Left cardiac atrium (tissue), 4 donors: ENCODE measurements around the gene ATP5ME. TPM values are rescaled to one million over a fixed set of nuclear protein-coding genes. Genes with fewer than 3 reads are reported as not detected.
A peak's percentile ranks its signal among the peaks of the same experiment; 100 is the strongest.
"Not testable (repeated sequence)": the region's sequence is repeated elsewhere in the genome, so short reads cannot be mapped to it uniquely, and the experiment has no call there.

Source experiments
- ATAC-seq, 2 donors: fragments of 200-7000 bp; cut with Tn5 transposase; one replicate each; pipeline ENCODE4 v1.9.1; 2020; ENCODE audit warnings: mild to moderate bottlenecking in 2 of 2, moderate library complexity in 2 of 2
- DNase-seq: peaks from one replicate; pipeline ENCODE4 v3.0.0-alpha.2; 2020
- intact Hi-C, 2 donors: fragments of 100-400 bp; cut with DNase I; formaldehyde crosslinking; loops; one replicate each; pipeline versions ENCODE4 v1.14.1 to v1.15.1; 2022 to 2023
- total RNA-seq, 2 donors: library from RNA; stranded (reverse); fragmentation: NEBNext Ultra II Directional; extraction: Animal tissue kit (Norgen Biotek cat#: 25700); gene quantifications; one replicate each; pipeline ENCODE4 v1.2.1, GENCODE V29; 2021
- donor health status: DM: no; HTN: yes; CAD: no.
- donor health status: DM: no; HTN: yes; CAD: no; lungs with severe emphysema.
- donor health status: DM: yes; HTN: yes; CAD: no.
- donor health status: Dilated cardiomyopathy.

ATP5ME gene
- total RNA-seq, 2 donors from 2014 or later = 770 to 781 TPM

GRCh38 chr4:676871-677235, 2.8 kb upstream of the ATP5ME start:
- intact Hi-C loops = no loop called here

DNA sequence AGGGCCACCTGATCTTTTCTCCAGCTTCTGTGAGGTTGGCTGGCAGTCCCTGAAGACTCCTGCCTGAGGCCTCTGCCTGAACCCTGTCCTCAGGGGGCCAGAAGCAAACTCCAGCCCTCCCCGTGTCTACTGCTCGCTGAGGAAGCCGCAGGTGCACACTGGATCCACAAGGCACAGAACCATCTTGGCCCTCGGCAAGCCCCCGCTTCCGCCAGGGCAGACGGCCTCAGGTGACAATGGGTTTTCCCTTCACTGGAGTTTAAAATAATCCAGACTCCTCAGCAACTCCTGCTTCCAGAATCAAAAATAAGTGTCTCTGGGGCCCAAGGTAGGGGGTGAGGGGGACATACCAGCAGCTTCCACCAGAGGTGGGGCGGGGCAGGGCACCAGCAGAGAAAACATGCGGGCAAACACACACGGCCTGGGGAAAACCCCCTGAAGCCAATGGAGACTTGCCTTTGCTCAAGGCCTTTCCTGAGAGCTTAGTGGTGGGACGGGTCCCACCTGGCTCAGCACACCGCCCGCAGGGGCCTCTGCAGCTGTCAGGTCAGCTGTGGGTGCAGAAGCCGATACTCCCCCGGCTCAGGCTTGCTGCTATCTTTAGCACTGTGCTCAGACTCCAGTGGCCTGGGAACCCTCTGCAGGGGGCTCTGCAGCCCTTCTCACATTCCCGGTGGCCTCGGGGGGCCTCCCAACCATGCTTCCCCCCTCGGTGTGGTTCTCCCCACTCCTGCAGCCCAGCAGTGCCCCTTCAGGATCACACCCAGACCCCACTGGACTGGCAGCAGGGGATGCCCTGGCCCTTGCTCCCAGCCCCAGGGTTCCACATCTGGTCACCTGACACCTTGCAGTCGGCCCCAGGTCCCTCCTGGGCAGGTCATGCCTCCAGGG, 2.1 kb upstream of the ATP5ME start:
- ATAC-seq = no peak
- intact Hi-C loops = no loop called here
- peak; percentile 16 for DNase-seq

More at GRCh38 chr4:676871-677235, 2.8 kb upstream of the ATP5ME start:
- ATAC-seq (no peak), DNase-seq (no peak)

DNA sequence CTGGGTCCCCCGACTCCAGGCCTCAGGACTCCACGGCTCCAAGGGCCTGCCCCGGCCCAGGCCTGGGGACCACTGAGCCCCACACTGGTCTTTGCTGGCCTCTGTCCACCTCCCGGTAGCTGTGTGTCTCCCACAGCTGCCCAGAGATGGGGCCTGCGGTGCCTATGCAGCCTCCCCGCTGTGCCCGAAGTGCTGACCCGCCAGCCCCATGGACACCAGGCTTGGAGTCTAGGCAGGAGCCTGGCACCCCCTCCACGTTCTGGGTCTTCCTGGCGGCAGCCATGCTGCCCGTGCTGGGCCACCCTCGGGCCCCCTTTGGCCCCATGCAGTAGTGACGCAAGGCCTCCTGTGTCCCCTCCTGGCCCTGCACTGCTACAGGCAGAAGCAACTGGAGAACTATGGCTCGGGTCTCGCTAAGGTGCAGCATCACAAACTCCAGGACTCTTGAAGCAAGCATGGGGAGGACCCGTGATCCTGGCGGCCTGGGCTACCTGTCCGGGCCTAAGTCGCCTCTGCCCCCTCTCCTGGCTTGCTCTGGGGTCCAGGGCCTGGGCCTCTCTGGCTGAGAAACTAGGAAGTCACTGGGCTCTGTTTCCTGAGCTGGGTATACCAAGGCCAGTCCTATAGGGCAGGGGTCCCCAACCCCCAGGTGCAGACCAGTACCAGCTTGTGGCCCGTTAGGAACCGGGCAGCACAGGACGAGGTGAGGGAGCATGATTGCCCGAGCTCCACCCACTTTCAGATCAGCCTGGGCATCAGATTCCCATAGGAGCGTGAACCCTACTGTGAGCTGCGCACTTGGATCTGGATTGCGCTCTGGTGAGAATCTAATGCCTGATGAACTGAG, 1.2 kb upstream of the ATP5ME start:
- intact Hi-C loops = no loop called here
- DNase-seq = peak; percentile 27
- ATAC-seq = peak; percentile 13 to 20

GRCh38 chr4:673349-674091, 556 bp downstream of the ATP5ME start:
- peak; percentile 70 for DNase-seq
- ATAC-seq = peak; percentile 35 to 40

GRCh38 chr4:671769-672168, 2.3 kb downstream of the ATP5ME start:
- ATAC-seq (no peak), DNase-seq (no peak)
- intact Hi-C loops = no loop called here

More at GRCh38 chr4:673349-674091, 556 bp downstream of the ATP5ME start:
- intact Hi-C loops = no loop called here

DNA sequence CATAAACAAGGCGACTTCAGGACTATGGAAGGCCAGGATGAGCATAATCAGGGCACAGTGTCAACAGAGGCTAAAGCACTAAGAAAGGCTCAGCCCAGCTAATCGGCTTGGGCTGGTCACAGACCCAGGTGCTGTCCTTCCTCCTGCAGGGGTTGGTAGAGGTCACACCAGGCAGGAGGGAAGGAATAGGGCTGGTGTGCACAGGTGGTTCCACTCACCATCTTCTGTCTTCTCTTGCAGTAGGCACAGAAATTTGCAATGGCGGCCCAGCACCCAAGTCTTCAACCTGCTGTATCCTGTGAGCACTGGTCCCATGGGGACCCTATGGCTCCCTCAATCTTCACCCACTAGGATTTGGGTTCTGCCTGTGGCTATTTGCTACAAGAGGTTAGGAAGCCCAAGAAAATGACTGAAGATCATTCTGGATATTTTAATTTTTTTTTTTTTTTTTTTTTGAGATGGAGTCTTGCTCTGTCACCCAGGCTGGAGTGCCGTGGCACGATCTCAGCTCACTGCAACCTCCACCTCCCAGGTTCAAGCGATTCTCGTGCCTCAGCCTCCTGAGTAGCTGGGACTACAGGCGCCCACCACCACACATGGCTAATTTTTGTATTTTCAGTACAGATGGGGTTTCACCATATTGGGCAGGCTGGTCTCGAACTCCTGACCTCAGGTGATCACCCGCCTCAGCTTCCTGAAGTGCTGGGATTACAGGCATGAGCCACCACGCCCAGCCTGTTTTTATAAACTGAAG, 4.1 kb downstream of the ATP5ME start:
- ATAC-seq, DNase-seq, intact Hi-C loops: not testable (repeated sequence)

DNA sequence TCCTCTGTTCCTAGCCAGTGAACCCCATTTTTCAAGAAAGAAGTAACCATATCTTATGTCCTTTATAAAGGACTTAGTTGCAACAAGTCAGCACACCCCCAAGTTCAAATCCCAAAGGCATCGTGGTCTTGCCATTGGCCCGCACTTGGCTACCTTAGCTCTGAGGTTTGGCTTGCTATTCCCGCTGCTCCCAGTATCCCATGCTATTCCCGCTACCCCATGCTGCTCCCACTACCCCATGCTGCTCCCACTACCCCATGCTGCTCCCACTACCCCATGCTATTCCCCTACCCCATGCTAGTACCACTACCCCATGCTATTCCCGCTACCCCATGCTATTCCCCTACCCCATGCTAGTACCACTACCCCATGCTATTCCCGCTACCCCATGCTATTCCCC, 5.9 kb downstream of the ATP5ME start:
- intact Hi-C loops, ATAC-seq, DNase-seq: not testable (repeated sequence)

DNA sequence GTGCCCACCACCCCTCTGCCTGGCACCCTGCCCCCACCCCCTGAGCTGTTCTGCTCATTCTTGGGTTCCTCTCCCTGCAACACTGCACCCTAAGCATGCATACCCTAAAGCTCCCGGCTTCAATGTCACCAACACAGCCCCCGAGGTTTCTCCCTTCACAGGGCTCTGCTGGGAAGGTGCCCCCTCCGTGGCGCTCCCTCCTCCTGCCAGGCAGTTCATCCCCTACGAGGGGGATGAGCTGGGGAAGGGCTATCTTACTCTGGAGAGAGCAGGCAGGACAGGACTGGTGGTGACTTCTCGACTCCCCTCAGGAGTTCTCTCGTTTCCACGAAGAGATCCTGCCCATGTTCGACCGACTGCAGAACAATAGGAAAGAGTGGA, 6.5 kb downstream of the ATP5ME start:
- intact Hi-C loops = no loop called here
- DNase-seq = no peak
- ATAC-seq = no peak

GRCh38 chr4:666822-667544, 7.1 kb downstream of the ATP5ME start:
- intact Hi-C loops = no loop called here
- ATAC-seq (no peak), DNase-seq (no peak)

DNA sequence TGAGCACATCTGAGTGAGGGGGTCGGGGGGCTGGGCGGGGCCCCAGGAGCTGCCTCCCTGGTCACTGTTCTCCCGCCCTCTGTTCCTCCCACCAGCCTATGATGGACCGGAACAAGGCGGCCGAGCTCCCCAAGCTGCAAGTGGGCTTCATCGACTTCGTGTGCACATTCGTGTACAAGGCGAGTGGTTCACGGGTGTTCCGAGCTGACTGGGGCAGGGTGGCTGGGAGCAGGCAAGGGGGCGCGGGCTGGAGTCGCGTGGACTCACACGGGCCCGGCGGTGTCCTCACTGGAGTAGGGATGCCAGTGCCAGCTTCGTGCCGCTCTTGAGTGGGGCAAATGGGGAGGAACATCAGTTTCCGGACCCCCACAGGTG, 7.7 kb downstream of the ATP5ME start:
- DNase-seq (no peak), ATAC-seq (no peak)
- intact Hi-C loops = no loop called here

- peak; percentile 22 for DNase-seq
- no peak for ATAC-seq
- intact Hi-C loops = no loop called here
Measured at GRCh38 chr4:665751-666435, 8.2 kb downstream of the ATP5ME start.

- intact Hi-C loops = no loop called here
- DNase-seq (no peak), ATAC-seq (no peak)
Measured at GRCh38 chr4:665381-665750, 8.7 kb downstream of the ATP5ME start.

DNA sequence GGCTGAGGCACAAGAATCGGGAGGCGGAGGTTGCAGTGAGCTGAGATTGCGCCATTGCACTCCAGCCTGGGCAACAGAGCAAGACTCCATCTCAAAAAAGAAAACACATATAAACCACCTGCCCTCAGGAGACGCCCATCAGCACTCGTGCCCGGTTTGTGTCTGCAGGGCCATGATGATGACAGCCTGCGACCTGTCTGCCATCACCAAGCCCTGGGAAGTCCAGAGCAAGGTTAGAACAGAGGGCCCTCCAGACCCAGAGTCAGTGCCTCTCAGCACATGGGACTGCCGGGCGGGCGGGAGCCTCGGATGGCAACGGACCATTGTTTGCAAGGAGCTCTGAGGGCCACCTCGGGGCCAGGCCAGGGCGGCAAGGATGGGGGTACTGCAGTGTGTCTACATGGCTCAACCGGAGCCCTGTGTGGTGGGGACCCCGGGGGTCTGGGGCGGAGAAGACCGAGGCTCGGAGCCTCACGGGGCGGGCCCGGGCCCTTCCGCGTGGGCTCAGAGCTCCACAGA, 9.3 kb downstream of the ATP5ME start:
- intact Hi-C loops = no loop called here
- no peak for ATAC-seq
- DNase-seq = no peak

GRCh38 chr4:663438-664428, 10.3 kb downstream of the ATP5ME start:
- DNase-seq = peak; percentile 80
- ATAC-seq = peak; percentile 77 to 85
- intact Hi-C loops = no loop called here

DNA sequence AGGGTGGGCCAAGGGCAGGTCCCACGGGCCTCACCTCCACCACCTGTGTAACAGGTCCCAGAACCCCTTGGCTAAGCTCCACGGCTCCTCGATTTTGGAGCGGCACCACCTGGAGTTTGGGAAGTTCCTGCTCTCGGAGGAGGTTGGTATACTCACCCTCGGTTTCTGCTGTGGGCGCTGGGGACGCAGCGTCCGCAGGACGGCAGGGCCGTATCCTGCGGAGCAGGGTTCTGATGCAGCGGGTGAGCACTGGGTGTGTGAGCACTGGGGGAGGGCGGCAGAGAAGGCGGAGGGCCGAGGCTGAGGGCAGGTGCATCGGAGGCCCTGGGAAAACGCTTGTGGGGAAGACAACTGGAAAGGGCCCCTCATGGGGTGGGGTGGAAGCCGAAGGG, 11.0 kb downstream of the ATP5ME start:
- intact Hi-C loops = no loop called here
- no peak for DNase-seq

More for the DNA sequence above, 11.0 kb downstream of the ATP5ME start:
- ATAC-seq = peak in 1 of 2 donors; percentile 2
